Neuronal stem cell (in vitro differentiated cells): ENCODE measurements around the gene DDA1.
"Not testable (repeated sequence)": the region's sequence is repeated elsewhere in the genome, so short reads cannot be mapped to it uniquely, and the experiment has no call there.

Experiments
- DNase-seq: peaks from one replicate; pipeline ENCODE4 v3.0.0-alpha.2; 2013; ENCODE audit warnings: low spot score
- H2AFZ ChIP-seq: one replicate; pipeline ENCODE4 v1.6.1; 2013; ENCODE audit warnings: mild to moderate bottlenecking, low read length, inconsistent platforms
- H2AK5ac ChIP-seq: 2 replicates; pipeline ENCODE4 v1.6.1; 2013; ENCODE audit warnings: low read depth, mild to moderate bottlenecking, inconsistent platforms, low read length, moderate library complexity, mixed read lengths
- H2BK120ac ChIP-seq: 2 replicates; pipeline ENCODE4 v1.6.1; 2013; ENCODE audit warnings: low read depth, mild to moderate bottlenecking, inconsistent platforms, low read length, moderate library complexity, mixed read lengths
- H2BK12ac ChIP-seq: one replicate; pipeline ENCODE4 v1.6.1; 2013; ENCODE audit warnings: low read length, inconsistent platforms
- H2BK15ac ChIP-seq: 2 replicates; pipeline ENCODE4 v1.6.1; 2013; ENCODE audit warnings: mild to moderate bottlenecking, low read length, inconsistent platforms, mixed read lengths
- H2BK5ac ChIP-seq: one replicate; pipeline ENCODE4 v1.6.1; 2013; ENCODE audit warnings: inconsistent platforms, mild to moderate bottlenecking, low read length, moderate library complexity
- H3K14ac ChIP-seq: one replicate; pipeline ENCODE4 v1.6.1; 2013; ENCODE audit warnings: low read length, inconsistent platforms
- H3K18ac ChIP-seq: 2 replicates; pipeline ENCODE4 v1.6.1; 2013; ENCODE audit warnings: low read length, inconsistent platforms
- H3K23ac ChIP-seq: 2 replicates; pipeline ENCODE4 v1.6.1; 2013; ENCODE audit warnings: low read depth, mild to moderate bottlenecking, mixed read lengths, low read length, inconsistent platforms; ENCODE audit not compliant: poor library complexity
- H3K27ac ChIP-seq: replicated peaks from 3 replicates; pipeline ENCODE4 v1.5.1; 2013; ENCODE audit warnings: low read length, inconsistent platforms
- H3K27me3 ChIP-seq, 3 experiments: 2 replicates each; pipeline ENCODE4 v1.6.1; 2013; ENCODE audit warnings: low read length in 3 of 3, mild to moderate bottlenecking in 2 of 3, inconsistent platforms in 1 of 3, low read depth in 1 of 3, mixed read lengths in 1 of 3, moderate library complexity in 1 of 3; ENCODE audit not compliant: control insufficient read depth in 3 of 3, insufficient read depth in 3 of 3
- H3K36me3 ChIP-seq, 2 donors: replicated peaks in 1 of 2; 2 replicates each; pipeline ENCODE4 v1.6.1; 2013; ENCODE audit warnings: low read length in 2 of 2; ENCODE audit not compliant: control insufficient read depth in 2 of 2, insufficient read depth in 2 of 2
- H3K4ac ChIP-seq: 2 replicates; pipeline ENCODE4 v1.6.1; 2013; ENCODE audit warnings: inconsistent platforms, mild to moderate bottlenecking, low read length, moderate library complexity
- H3K4me1 ChIP-seq, 2 donors: 1 replicate in 1 of 2; 2 replicates in 1 of 2; pipeline ENCODE4 v1.6.1; 2013; ENCODE audit warnings: low read length in 2 of 2, low read depth in 1 of 2; ENCODE audit not compliant: control insufficient read depth in 2 of 2, insufficient read depth in 1 of 2
- H3K4me2 ChIP-seq: one replicate; pipeline ENCODE4 v1.6.1; 2013; ENCODE audit warnings: mild to moderate bottlenecking, low read length, inconsistent platforms; ENCODE audit not compliant: insufficient read depth, poor library complexity, severe bottlenecking
- H3K4me3 ChIP-seq, 2 donors: 2 replicates each; pipeline ENCODE4 v1.5.1; 2013; ENCODE audit warnings: low read length in 2 of 2, mild to moderate bottlenecking in 2 of 2, inconsistent platforms in 1 of 2, moderate library complexity in 1 of 2
- H3K79me1 ChIP-seq: one replicate; pipeline ENCODE4 v1.6.1; 2013; ENCODE audit warnings: low read depth, mild to moderate bottlenecking, inconsistent platforms, low read length, moderate library complexity
- H3K9ac ChIP-seq: one replicate; pipeline ENCODE4 v1.6.1; 2013; ENCODE audit warnings: mild to moderate bottlenecking, low read depth, low read length, inconsistent platforms; ENCODE audit not compliant: poor library complexity
- H3K9me3 ChIP-seq, 2 donors: replicated peaks in 1 of 2; 2 replicates each; pipeline versions ENCODE3 to v1.6.1; 2013; ENCODE audit warnings: low read length in 2 of 2, mild to moderate bottlenecking in 2 of 2, inconsistent platforms in 1 of 2, low read depth in 1 of 2, mixed read lengths in 1 of 2, moderate library complexity in 1 of 2; ENCODE audit not compliant: control insufficient read depth in 2 of 2, insufficient read depth in 1 of 2
- H4K8ac ChIP-seq: one replicate; pipeline ENCODE4 v1.6.1; 2013; ENCODE audit warnings: low read depth, mild to moderate bottlenecking, inconsistent platforms, low read length, moderate library complexity
- H4K91ac ChIP-seq: one replicate; pipeline ENCODE4 v1.6.1; 2013; ENCODE audit warnings: low read length, low read depth, mild to moderate bottlenecking, inconsistent platforms; ENCODE audit not compliant: poor library complexity
- WGBS, 2 donors: extraction: QIAGEN DNeasy Blood & Tissue Kit; methylation state at CpG; one replicate each; pipeline ENCODE4 v1.1.7; 2013; ENCODE audit warnings: missing lambda C conversion rate in 2 of 2, mixed read lengths in 1 of 2; ENCODE audit not compliant: insufficient read length in 2 of 2, insufficient replicate concordance in 1 of 2; ENCODE audit errors: extremely low coverage in 2 of 2; 5-methylcytosine and 5-hydroxymethylcytosine counted together

DDA1 gene

DNA sequence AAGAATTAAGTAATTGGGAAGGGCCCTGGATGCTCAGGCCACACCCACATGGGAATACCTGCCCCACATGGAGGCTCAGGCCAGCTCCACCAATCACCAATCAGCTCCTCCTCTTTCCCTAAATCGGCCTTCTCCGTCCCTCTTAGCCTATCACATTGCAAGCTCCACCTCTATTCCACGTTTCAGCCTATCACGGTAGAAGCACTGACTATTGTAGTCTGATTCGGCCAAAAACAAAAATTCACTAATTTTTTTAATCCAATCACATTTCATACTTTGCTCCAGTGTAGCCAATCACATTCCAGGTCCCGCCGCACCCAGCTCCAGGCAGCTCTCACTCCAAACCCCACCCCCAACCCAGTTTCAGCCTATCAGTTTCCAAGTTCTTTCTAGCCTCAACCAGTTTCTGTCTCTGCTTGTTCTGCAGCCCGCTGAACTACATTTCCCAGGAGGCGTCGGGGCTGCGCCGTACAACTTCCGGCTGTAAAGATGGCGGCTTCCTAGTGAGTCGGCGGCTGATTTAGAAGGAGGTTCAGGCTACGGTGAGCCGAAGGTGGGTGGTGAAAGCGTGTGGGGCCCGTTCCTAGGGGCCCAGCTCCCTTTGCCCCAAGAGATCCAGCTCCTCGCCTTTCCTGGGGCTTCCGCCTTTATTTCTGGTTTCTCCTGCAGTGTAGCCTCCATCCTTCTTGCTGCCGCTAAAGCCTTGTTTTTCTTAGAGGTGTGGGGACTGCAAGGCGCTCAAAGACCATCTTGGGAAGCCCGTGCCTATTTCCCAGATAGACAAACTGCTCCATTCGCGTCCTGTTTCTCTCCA is 42.2 kb upstream of the DDA1 start, which contains the start of gene BABAM1:
Gene BABAM1 (plus strand): TSS at position 469 of the 814 bp plus-strand sequence. CDS start 1,364 bp downstream, outside the sequence.
- H3K4me2 ChIP-seq = peak within 1 kb of the TSS; percentile 84
- no peaks in the 10 kb centered on the region for H3K9me3 ChIP-seq
- H3K4me1 ChIP-seq = peaks cover 4 to 7% of the 10 kb centered on the region in 2 donors
- H2BK5ac ChIP-seq = no peak within 1 kb of the TSS
- H3K27ac ChIP-seq = peak within 1 kb of the TSS; percentile 15
- H3K4ac ChIP-seq = no peak within 1 kb of the TSS
- no peak within 1 kb of the TSS for H2BK15ac ChIP-seq
- peaks cover 4% of the 10 kb centered on the region for H3K79me1 ChIP-seq
- no peak within 1 kb of the TSS for H2BK120ac ChIP-seq
- H4K91ac ChIP-seq = no peak within 1 kb of the TSS
- H4K8ac ChIP-seq = no peak within 1 kb of the TSS
- peak within 1 kb of the TSS; percentile 63 to 87 for H3K4me3 ChIP-seq
- H3K36me3 ChIP-seq = peaks cover 8 to 28% of the 10 kb centered on the region in 2 donors
- DNase-seq = peak; percentile 97
- WGBS, 2 donors = no CpG with 5 or more reads among the region's 27 CpGs
- no peak within 1 kb of the TSS for H2BK12ac ChIP-seq
- H3K23ac ChIP-seq = no peak within 1 kb of the TSS
- peak within 1 kb of the TSS; percentile 36 for H3K18ac ChIP-seq
- H2AK5ac ChIP-seq = no peak within 1 kb of the TSS
- no peaks in the 10 kb centered on the region for H3K27me3 ChIP-seq
- H3K9ac ChIP-seq = peak within 1 kb of the TSS; percentile 21
- peak within 1 kb of the TSS; percentile 79 for H2AFZ ChIP-seq
- H3K14ac ChIP-seq = no peak within 1 kb of the TSS

GRCh38 chr19:17268754-17269153 is 40.6 kb upstream of the DDA1 start:
- Histone ChIP-seq H2AK5ac (no peak overlapping the region), H3K23ac (no peak overlapping the region), H2AFZ (no peak overlapping the region), H3K4me1 (peaks cover 4 to 7% of the 10 kb centered on the region in 2 donors), H2BK5ac (no peak overlapping the region), H2BK15ac (no peak overlapping the region), H4K8ac (no peak overlapping the region), H3K4me3 (peak overlapping the region in 1 of 2 donors; percentile 20), H3K4ac (no peak overlapping the region), H2BK12ac (no peak overlapping the region), H3K9ac (no peak overlapping the region), H3K4me2 (no peak overlapping the region), H3K27ac (no peak overlapping the region), H3K18ac (no peak overlapping the region), H2BK120ac (no peak overlapping the region), H3K27me3 (no peaks in the 10 kb centered on the region), H3K79me1 (peaks cover 4% of the 10 kb centered on the region), H3K36me3 (peaks cover 8 to 35% of the 10 kb centered on the region in 2 donors), H4K91ac (no peak overlapping the region), H3K9me3 (no peaks in the 10 kb centered on the region), H3K14ac (no peak overlapping the region)
- no CpG with 5 or more reads among the region's 13 CpGs for WGBS, 2 donors
- no peak for DNase-seq

- not testable (repeated sequence) for H2AK5ac ChIP-seq, H2BK12ac ChIP-seq, H2BK120ac ChIP-seq, H3K27me3 ChIP-seq, H4K91ac ChIP-seq, H3K23ac ChIP-seq, H3K27ac ChIP-seq, DNase-seq, H3K9ac ChIP-seq, H2BK15ac ChIP-seq, H3K79me1 ChIP-seq, H3K18ac ChIP-seq, H3K4me3 ChIP-seq, H3K4me1 ChIP-seq, H2AFZ ChIP-seq, H3K9me3 ChIP-seq, H3K14ac ChIP-seq, H3K4me2 ChIP-seq, H2BK5ac ChIP-seq, H4K8ac ChIP-seq, H3K4ac ChIP-seq
- no CpG with 5 or more reads among the region's 3 CpGs for WGBS, 2 donors
- H3K36me3 ChIP-seq = peaks cover 34 to 82% of the 10 kb centered on the region in 2 donors
Measured at GRCh38 chr19:17274892-17275291, 34.5 kb upstream of the DDA1 start.

DNA sequence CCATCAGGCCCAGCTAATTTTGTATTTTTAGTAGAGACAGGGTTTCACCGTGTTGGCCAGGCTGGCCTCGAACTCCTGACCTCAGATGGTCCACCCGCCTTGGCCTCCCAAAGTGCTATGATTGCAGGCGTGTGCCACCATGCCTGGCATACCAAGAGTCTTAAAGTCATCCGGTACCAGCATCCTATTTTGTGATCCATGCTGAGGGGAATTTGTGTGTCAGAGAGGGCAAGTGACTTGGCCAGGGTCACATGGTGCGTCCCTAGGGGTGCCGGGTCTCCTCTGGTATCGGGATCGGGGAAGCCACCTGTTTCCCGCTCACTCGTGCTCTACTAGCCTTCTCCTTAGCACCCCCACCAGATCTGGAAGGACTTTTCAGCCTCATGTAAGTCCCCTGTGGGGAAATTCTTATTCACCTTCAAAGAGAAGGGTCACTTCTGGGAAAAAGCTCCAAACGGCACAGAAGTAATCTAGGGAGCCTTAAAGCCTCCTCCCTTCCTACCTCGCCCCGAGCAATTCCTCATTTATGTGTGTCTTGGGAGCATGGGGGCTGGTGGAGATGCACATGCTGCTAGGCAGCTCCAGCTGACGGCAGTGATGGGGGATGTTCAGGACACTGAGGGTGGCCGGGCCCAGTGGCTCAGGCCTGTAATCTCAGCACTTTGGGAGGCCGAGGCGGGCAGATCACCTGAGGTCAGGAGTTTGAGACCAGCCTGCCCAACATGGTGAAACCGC is 33.8 kb upstream of the DDA1 start:
- H3K36me3 ChIP-seq = peaks cover 34 to 76% of the 10 kb centered on the region in 2 donors
- no CpG with 5 or more reads among the region's 19 CpGs for WGBS, 2 donors

More for the DNA sequence above, 33.8 kb upstream of the DDA1 start:
- Histone ChIP-seq H2BK120ac (no peak overlapping the region), H3K4me3 (peak overlapping the region in 1 of 2 donors; percentile 51), H3K4ac (no peak overlapping the region), H3K14ac (no peak overlapping the region), H3K27ac (no peak overlapping the region), H2BK12ac (no peak overlapping the region), H3K18ac (no peak overlapping the region), H3K4me2 (no peak overlapping the region), H3K23ac (no peak overlapping the region), H2BK15ac (no peak overlapping the region), H3K27me3 (no peaks in the 10 kb centered on the region), H3K79me1 (no peaks in the 10 kb centered on the region), H4K8ac (no peak overlapping the region), H3K9me3 (no peaks in the 10 kb centered on the region), H3K4me1 (no peaks in the 10 kb centered on the region), H3K9ac (no peak overlapping the region), H2BK5ac (no peak overlapping the region), H4K91ac (no peak overlapping the region), H2AFZ (no peak overlapping the region), H2AK5ac (no peak overlapping the region)
- no peak for DNase-seq
